Putamen (tissue), 1 donor: ENCODE measurements around the gene GPR68.
"Not testable (repeated sequence)": the region's sequence is repeated elsewhere in the genome, so short reads cannot be mapped to it uniquely, and the experiment has no call there.

Experiments used
- DNase-seq: peaks from one replicate; pipeline ENCODE4 v3.0.0-alpha.2; 2016; ENCODE audit warnings: low spot score

Gene GPR68

GRCh38 chr14:91228112-91229004 lies 16.1 kb downstream of the GPR68 start:
- no peak for DNase-seq

DNA sequence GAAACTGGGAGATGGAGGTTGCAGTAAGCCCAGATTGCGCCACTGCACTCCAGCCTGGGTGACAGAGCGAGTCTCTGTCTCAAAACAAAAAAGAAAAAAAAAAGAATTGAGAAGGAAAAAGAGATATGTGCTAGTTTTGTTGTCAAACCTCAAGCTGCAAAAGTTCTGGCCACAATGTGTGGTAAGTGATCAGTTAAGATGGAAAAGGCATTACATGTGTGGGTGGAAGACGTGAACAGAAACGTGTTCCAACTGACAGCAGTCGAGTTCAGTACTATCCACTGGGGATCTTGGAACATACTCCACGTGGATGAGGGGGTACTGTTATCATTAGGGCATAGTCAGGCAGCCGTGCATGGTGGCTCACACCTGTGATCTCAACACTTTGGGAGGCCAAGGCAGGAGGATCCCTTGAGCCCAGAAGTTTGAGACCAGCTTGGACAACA lies 17.3 kb downstream of the GPR68 start:
- no peak for DNase-seq

DNA sequence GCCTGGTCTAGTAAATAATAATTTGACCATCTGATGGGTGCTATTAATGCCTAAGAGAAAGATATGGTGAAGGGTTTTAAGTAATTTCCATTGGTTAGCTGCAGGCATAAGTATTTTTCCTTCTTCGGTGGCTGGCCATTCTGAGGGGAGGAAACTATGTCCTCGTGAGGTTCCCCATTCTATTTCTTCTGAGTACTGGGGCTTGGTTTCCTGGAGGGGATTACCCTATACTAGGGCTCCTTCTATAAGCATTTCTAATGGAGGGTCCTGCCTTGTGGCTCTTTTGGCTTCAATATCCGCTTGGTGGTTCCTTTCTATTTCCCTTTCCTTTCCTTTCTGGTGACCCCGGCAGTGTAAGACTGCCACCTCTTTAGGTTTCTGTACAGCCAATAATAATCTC lies 18.1 kb downstream of the GPR68 start:
- not testable (repeated sequence) for DNase-seq

DNA sequence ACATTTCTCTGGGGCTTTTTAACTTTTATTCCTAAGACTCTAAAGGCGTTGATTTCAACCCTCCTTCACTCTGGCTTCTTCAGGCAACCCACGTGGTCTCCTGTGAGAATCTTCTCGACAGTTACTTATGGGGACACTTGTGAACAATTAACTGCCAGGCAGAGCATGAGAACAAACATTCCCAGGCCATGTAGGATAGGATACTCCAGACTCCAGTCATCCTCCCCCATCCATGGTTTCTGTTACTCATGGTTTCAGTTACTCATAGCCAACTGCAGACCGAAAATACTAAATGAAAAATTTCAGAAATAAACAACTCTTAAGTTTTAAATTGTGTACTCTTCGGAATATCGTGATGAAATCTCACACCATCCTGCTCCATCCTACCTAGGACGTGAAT lies 19.5 kb downstream of the GPR68 start:
- DNase-seq = no peak

DNA sequence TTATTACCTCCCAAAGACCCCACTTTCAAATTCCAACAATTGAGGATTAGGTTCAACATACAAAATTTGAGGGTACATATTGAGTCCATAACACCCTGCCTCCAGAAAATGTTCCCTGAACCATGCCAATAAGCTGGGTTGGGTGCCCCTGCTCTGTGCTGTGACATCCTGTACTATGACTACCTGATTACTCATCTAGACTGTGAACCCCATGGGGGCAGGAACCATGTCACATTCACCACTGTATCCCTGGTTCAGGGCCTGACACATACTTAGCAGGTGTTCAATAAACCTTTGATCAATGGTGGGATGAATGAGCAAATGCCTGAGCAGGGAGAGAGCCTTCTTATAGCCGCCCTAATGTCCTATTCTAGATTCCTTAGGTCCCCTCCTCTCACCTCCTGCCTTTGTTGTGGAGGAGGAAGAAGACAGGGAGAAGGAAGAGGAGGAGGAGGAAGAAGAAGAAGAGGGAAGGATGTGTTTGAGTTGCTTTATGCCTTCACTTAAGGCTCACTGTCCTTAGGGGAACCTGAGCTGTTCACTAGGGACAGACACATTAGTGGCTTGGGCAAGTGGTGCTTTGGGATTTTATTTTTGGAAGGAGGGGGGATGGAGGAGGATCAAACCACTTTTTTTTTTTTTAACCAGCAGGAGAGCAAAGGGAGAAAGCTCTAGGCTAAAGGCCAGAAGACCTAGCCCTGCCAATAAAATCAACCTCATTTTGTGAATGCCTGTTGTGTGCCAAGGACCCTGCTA lies 21.3 kb downstream of the GPR68 start:
- no peak for DNase-seq

GRCh38 chr14:91221270-91221669 lies 23.2 kb downstream of the GPR68 start:
- no peak for DNase-seq

GRCh38 chr14:91220581-91221000 lies 23.9 kb downstream of the GPR68 start:
- no peak for DNase-seq

DNA sequence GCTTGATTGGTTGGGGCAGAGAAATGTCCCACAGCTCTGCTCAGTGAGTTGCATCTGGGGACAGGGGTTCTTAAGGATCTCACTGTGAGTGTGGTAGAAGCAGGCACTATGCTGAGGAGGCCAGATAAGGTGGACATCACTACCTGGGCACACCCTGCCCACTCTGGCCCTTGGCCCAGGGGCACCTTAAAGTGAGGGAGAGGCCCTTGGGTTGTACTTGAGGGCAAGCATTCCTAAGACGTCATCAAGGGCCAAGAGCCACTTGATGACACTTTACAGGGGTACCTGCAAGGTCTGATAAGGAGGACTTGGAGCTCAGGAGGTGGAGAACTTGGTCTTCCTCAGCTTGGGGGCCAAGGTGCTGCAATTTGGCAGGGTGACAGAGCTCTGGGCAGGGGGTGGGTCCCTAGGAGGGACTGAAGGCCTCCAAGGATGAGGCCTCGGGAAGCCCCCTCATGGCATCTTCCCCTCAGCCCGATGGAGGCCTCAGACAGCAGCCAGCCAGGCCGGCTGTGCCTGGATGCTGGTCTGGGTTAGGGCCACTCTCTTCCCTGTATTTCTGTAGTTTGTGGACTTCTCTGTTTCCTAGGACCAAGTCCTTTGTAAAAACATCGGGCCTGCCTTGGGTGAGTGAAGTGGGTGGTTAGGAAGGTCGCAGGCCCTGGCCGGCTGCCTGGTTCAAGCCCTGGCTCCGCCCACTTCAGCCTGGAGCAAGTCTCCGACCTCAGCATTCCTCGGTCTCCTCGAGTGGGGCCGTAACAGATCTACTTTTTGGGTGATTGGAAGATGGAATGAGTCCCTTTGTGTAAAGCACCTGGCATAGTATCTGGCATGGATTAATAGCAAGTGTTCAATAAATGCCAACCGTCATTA lies 24.8 kb downstream of the GPR68 start:
- no peak for DNase-seq

DNA sequence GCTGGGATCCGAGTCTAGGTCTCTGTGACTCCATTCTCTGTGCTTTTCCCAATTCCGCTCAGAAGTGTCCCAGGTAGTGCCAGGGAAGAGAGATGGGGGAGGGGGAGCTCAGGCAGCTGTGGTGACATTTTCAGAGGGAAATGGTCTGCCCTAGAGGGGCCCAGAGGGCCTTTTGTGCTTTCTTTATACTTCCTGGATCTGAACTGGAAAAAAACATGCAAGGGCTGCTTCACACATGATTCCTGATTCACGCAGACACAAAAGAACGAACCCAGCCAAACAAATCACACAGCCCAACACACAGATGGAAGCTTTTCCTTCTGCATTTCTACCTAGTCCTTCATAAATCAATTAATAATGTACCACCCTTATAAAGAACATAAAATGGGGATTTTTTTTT lies 26.5 kb downstream of the GPR68 start:
- DNase-seq = no peak

GRCh38 chr14:91216731-91217226 lies 27.7 kb downstream of the GPR68 start:
- DNase-seq = no peak

DNA sequence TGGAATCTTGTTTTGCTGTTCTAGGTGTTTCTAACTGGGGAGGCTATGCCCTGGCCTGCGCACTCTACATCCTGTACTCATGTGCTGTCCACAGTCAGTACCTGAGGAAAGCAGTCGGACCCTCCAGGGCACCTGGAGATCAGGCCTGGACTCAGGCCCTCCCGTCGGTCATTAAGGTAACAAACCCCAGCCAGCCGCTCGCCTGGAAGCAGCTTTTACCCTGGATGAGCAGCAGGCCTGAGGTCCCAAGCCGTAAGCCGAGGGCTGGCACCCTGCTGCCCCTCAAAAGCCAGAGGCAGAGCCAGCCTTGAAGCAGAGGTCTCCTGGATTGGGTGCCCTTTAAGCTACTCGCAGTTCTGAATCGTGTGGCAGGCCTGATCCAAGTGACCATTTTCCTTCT lies 29.1 kb downstream of the GPR68 start:
- DNase-seq = no peak

DNA sequence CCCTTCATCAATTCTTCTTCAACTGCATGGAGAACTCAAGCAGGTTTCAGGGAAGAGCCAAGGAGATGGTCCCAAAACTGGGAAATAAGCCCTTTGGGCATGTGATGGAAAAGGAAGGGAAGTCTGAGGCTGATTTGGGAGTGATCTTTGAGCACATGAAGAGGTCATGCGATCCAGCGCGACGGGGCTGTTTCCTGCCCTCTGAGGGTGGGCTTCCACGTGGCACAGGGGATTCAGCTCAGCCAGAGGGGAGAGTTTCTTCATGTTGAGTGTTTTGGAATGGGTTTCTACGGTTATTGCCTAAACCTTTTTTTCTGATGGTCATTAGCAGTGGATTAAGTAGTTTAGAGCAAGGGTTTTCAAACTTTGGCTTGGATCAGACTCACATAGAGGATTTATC lies 30.2 kb downstream of the GPR68 start:
- no peak for DNase-seq

GRCh38 chr14:91211017-91211416 lies 33.5 kb downstream of the GPR68 start:
- no peak for DNase-seq

DNA sequence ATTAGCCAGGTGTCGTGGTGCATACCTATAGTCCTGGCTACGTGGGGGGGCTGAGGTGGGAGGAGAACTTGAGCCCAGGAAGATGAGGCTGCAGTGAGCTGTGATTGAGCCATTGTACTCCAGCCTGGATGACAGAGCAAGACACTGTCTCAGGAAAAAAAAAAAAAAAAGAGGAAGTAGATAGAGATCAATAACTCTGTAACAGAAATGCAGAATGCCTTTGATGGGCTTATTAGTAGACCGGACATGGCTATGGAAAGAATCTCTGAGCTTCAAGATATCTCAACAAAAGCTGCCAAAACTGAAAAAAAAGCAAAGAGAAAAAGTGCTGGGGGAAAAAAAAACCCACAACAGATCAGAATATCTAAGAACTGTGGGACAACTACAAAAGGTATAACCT lies 37.5 kb downstream of the GPR68 start:
- no peak for DNase-seq

DNA sequence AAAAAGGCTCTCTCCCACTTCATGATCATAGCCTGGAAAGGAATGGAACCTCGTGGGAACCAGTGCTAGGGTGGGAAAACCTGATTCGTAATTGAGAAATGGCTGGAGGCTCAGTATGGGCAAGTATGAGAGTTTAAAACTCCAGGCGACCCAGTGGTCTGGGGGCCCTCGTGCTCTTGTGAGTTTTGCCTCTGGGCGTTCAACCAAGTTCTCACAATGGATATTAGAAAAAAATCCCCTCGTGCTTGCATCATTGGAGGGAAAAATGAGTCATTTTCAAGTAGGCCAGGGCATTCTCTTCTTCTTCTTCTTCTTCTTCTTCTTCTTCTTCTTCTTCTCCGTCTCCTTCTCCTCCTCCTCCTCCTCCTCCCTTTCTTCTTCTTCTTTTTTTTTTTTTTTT lies 39.0 kb downstream of the GPR68 start:
- DNase-seq = no peak

DNA sequence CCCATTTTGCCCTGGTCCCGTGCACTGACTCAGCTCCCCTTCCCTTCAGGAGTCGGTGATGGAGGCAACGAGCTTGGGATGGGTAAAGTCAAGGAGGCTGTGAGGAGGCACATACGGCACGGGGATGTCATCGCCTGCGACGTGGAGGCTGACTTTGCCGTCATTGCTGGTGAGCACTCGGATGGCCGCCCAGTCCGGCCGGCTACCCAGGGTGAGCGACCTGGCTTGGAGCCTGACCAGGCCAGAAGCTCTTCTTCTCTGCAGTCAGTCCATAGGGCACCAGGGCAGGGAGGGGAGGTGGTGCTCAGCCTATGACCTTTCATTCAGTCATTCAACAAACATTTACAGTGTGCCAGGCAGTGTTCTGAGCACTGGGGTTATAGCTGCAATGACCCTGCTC lies 39.8 kb downstream of the GPR68 start:
- DNase-seq = no peak

GRCh38 chr14:91202234-91202974 lies 42.1 kb downstream of the GPR68 start:
- DNase-seq = no peak

DNA sequence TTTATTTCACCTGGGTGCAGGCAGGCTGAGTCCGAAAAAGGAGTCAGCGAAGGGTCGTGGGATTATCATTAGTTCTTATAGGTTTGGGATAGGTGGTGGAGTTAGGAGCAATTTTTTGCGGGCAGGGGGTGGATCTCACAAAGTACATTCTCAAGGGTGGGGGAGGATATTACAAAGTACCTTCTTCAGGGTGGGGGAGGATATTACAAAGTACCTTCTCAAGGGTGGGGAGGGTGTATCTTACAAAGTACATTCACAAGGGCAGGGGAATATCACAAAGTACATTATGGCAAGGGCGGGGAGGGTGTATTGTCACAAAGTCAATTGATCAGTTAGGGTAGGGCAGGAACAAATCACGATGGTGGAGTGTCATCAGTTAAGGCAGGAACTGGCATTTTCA lies 43.7 kb downstream of the GPR68 start:
- not testable (repeated sequence) for DNase-seq

GRCh38 chr14:91197631-91198030 lies 46.9 kb downstream of the GPR68 start:
- no peak for DNase-seq

DNA sequence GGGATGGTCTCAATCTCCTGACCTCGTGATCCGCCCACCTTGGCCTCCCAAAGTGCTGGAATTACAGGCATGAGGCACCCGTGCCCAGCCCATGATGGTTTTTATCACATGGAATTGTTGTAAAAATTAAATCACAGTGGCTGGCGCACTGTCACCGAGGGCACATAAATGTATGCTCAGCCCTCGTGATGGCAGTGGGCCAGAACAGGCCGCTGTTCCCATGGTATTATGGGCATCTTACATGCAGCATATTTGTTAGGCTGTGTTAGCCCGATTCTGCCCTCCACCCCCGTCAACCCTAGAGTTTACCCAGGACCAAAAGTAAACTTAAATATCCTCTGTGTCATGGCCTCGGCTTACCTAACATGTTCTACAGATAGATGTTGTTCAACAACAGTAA lies 48.6 kb downstream of the GPR68 start:
- DNase-seq = no peak

DNA sequence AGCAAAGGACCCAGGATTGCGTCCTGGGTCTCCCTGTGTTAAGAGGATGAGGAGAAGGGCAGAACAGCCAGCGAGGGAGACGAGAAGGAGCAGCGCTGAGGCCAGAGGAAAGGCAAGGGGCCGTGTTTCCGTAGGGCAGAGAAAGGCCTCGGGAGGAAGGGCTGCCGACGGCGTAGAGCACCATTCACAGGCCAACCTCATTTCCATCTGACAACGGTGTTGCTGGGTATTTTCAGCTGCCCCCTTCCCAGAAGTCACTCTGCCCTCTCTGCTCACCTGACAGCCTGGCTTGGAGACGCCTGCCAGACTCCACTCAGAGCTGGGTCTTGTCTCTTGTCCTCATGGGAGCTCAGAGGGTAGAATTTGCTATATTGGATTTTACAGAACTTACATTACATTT lies 51.4 kb downstream of the GPR68 start:
- no peak for DNase-seq
